Esophagus squamous epithelium (tissue), 4 donors: ENCODE data around the gene SCLY.

Experiments used
- POLR2A ChIP-seq, 4 donors: fragments of 450-650 bp; IDR thresholded peaks; one replicate each; pipeline ENCODE4 v1.6.1; 2017; ENCODE audit warnings: antibody characterized with exemption in 4 of 4, mild to moderate bottlenecking in 4 of 4, moderate library complexity in 3 of 4
- TF ChIP-seq, protein P1 (sequence below), 6 experiments: fragments of 450-650 bp in 4 of 6; fragments of 200-600 bp in 2 of 6; sonication (generic) in 2 of 6; IDR thresholded peaks; one replicate each; pipeline ENCODE4 v1.5.1; 2016 to 2019; ENCODE audit warnings: antibody characterized with exemption in 6 of 6, mild to moderate bottlenecking in 4 of 6, moderate library complexity in 4 of 6

DNA sequence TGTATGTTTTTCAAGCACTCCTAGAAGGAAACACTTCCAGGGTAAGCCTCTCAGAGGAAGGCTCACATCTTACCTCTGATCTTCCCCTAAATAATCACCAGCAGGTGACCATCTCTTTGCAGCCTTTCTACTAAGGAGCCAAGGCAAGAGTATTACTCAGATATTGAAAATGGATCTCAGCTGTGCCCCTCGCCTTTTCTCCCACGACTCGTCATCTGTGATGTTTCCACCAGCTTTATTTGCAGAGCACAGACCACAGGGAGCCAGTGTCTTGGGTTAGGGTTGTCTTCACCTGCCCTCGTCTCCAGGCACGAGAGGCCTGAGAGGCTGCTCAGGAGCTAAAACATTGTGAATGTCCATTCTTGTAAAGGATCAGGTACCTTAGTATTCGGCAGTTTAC lies 16.9 kb upstream of the SCLY start:
- TF ChIP-seq, protein P1, sequence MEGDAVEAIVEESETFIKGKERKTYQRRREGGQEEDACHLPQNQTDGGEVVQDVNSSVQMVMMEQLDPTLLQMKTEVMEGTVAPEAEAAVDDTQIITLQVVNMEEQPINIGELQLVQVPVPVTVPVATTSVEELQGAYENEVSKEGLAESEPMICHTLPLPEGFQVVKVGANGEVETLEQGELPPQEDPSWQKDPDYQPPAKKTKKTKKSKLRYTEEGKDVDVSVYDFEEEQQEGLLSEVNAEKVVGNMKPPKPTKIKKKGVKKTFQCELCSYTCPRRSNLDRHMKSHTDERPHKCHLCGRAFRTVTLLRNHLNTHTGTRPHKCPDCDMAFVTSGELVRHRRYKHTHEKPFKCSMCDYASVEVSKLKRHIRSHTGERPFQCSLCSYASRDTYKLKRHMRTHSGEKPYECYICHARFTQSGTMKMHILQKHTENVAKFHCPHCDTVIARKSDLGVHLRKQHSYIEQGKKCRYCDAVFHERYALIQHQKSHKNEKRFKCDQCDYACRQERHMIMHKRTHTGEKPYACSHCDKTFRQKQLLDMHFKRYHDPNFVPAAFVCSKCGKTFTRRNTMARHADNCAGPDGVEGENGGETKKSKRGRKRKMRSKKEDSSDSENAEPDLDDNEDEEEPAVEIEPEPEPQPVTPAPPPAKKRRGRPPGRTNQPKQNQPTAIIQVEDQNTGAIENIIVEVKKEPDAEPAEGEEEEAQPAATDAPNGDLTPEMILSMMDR (IDR thresholded peaks at IDR 0.05), result no peak
- TF ChIP-seq POLR2A (IDR thresholded peaks at IDR 0.05), result no peak
